GM21619 (cell line): ENCODE data around the gene URB1.
A peak's percentile ranks its signal among the peaks of the same experiment; 100 is the strongest.
"Not testable (repeated sequence)": the region's sequence is repeated elsewhere in the genome, so short reads cannot be mapped to it uniquely, and the experiment has no call there.

Experiments
- ATAC-seq: cut with Tn5 transposase; IDR thresholded peaks from one replicate; pipeline ENCODE4 v1.9.1; 2021; ENCODE audit not compliant: unreplicated experiment

Gene URB1

GRCh38 chr21:32300117-32300681 is 92.6 kb downstream of the URB1 start:
- no peak for ATAC-seq

- ATAC-seq = no peak
These were observed 93.1 kb downstream of the URB1 start for GRCh38 chr21:32299695-32300094.

- no peak for ATAC-seq
These were observed 94.1 kb downstream of the URB1 start, which contains the start of gene MRAP for GRCh38 chr21:32298658-32299081. Gene MRAP (plus strand): TSS chr21:32298855. CDS start chr21:32298972, 117 bp downstream.

GRCh38 chr21:32298148-32298559 is 94.7 kb downstream of the URB1 start:
- ATAC-seq = no peak

- ATAC-seq = no peak
These were observed 95.4 kb downstream of the URB1 start for GRCh38 chr21:32297449-32297848.

GRCh38 chr21:32285476-32285875 is 107.3 kb downstream of the URB1 start:
- no peak for ATAC-seq

- no peak for ATAC-seq
These were observed 109.8 kb downstream of the URB1 start for GRCh38 chr21:32282992-32283391.

- ATAC-seq = no peak
These were observed 111.3 kb downstream of the URB1 start for GRCh38 chr21:32281531-32281930.

GRCh38 chr21:32279377-32279680 is 113.5 kb downstream of the URB1 start:
- ATAC-seq = no peak

- ATAC-seq = peak; percentile 92
These were observed 114.1 kb downstream of the URB1 start, which contains the start of gene MIS18A for GRCh38 chr21:32278518-32279376. Gene MIS18A (minus strand): TSS chr21:32279049. CDS start chr21:32279014, 35 bp downstream.

- ATAC-seq = peak; percentile 9
These were observed 114.7 kb downstream of the URB1 start for GRCh38 chr21:32278103-32278502.

GRCh38 chr21:32276671-32277070 is 116.1 kb downstream of the URB1 start:
- no peak for ATAC-seq

- ATAC-seq = no peak
These were observed 122.1 kb downstream of the URB1 start for GRCh38 chr21:32270748-32271147.

- ATAC-seq = not testable (repeated sequence)
These were observed 127.5 kb downstream of the URB1 start for GRCh38 chr21:32265321-32265720.

- ATAC-seq = no peak
These were observed 130.9 kb downstream of the URB1 start for GRCh38 chr21:32261929-32262328.
